Stomach (tissue), 9 donors: ENCODE measurements around the gene GREB1. TPM values are rescaled to one million over a fixed set of nuclear protein-coding genes. Genes with fewer than 3 reads are reported as not detected.

Experiments used
- DNase-seq, 2 donors: peaks; one replicate each; pipeline versions ENCODE4 v3.0.0 to v3.0.0-alpha.2; 2013 to 2019
- H3K27ac ChIP-seq, 5 donors: fragments of 200-600 bp in 4 of 5; sonication (generic) in 4 of 5; one replicate each; pipeline ENCODE4 v1.5.1; 2013 to 2019; ENCODE audit warnings: mild to moderate bottlenecking in 1 of 5, moderate library complexity in 1 of 5
- H3K27me3 ChIP-seq, 3 donors: fragments of 200-600 bp; sonication (generic); one replicate each; pipeline ENCODE4 v1.5.1; 2017 to 2019; ENCODE audit warnings: mixed run types in 1 of 3
- H3K36me3 ChIP-seq, 4 donors: fragments of 200-600 bp; sonication (generic); 1 replicate in 3 of 4; 2 replicates in 1 of 4; pipeline ENCODE4 v1.5.1; 2016 to 2019
- H3K4me1 ChIP-seq, 4 donors: fragments of 200-600 bp; sonication (generic); one replicate each; pipeline ENCODE4 v1.5.1; 2016 to 2019
- H3K4me3 ChIP-seq, 4 donors: fragments of 200-600 bp; sonication (generic) in 3 of 4; one replicate each; pipeline ENCODE4 v1.5.1; 2016 to 2019; ENCODE audit warnings: mild to moderate bottlenecking in 1 of 4
- H3K9me3 ChIP-seq, 4 donors: fragments of 200-600 bp; sonication (generic); one replicate each; pipeline ENCODE4 v1.5.1; 2016 to 2019
- CTCF ChIP-seq, 7 experiments: fragments of 450-650 bp in 4 of 7; fragments of 200-600 bp in 3 of 7; sonication (generic) in 3 of 7; IDR thresholded peaks; one replicate each; pipeline ENCODE4 v1.5.1; 2016 to 2019; ENCODE audit warnings: antibody characterized with exemption in 7 of 7, control low read depth in 2 of 7, mild to moderate bottlenecking in 1 of 7
- EP300 ChIP-seq: sonication (generic); formaldehyde crosslinking; IDR thresholded peaks from one replicate; pipeline ENCODE4 v1.6.1; 2017; ENCODE audit warnings: antibody characterized with exemption
- POLR2A ChIP-seq, 4 donors: fragments of 450-650 bp; IDR thresholded peaks; one replicate each; pipeline ENCODE4 v1.6.1; 2016; ENCODE audit warnings: antibody characterized with exemption in 4 of 4, control low read depth in 2 of 4, mild to moderate bottlenecking in 1 of 4, moderate library complexity in 1 of 4
- POLR2AphosphoS5 ChIP-seq, 3 donors: sonication (generic); formaldehyde crosslinking; IDR thresholded peaks; one replicate each; pipeline ENCODE4 v1.6.1; 2016; ENCODE audit warnings: antibody characterized with exemption in 3 of 3
- WGBS, 5 donors: extraction: QIAGEN DNeasy Blood & Tissue Kit in 3 of 5; methylation state at CpG; one replicate each; pipeline versions ENCODE4 v1.1.5 to v1.1.7; 2013 to 2018; 5-methylcytosine and 5-hydroxymethylcytosine counted together
- intact Hi-C: fragments of 100-400 bp; cut with DNase I; formaldehyde crosslinking; loops from one replicate; pipeline ENCODE4 v1.15.1; 2023; ENCODE audit warnings: low total_unique reads
- polyA plus RNA-seq, 3 donors: library from polyadenylated mRNA; stranded (reverse); fragments of 200-250 nt; gene quantifications; one replicate each; pipeline ENCODE4 v1.2.3, GENCODE V29; 2013
- total RNA-seq, 5 donors: library from RNA; depleted of rRNA; stranded (reverse); fragments of >200 nt; gene quantifications; one replicate each; pipeline versions ENCODE4 v1.1.0 to v1.2.3, GENCODE V29; 2014 to 2016
- donor health status: healthy with polysubstance abuse.
- donor health status: Bipolar disorder and iron deficiency.
- donor health status: healthy.

Gene GREB1
- total and polyA plus RNA-seq, 8 donors = 0.88 to 37.9 (median 3.6) TPM

GRCh38 chr2:11675423-11676112, 141.7 kb downstream of the GREB1 start:
- Histone ChIP-seq H3K27ac (no peak overlapping the region), H3K36me3 (no peaks in the 10 kb centered on the region), H3K27me3 (peaks cover 0 to 54% (median 27%) of the 10 kb centered on the region in 3 donors), H3K4me3 (no peak overlapping the region), H3K4me1 (peaks cover 0 to 8% (median 6%) of the 10 kb centered on the region in 4 donors), H3K9me3 (peaks cover 0 to 4% (median 0%) of the 10 kb centered on the region in 4 donors)
- DNase-seq = no peak
- intact Hi-C loops = no loop called here
- TF ChIP-seq POLR2A (IDR thresholded peaks at IDR 0.05) (no peak), EP300 (no peak), CTCF (IDR thresholded peaks at IDR 0.05) (no peak), POLR2AphosphoS5 (IDR thresholded peaks at IDR 0.05) (no peak)
- 76 to 86% (median 81%) methylated on average over 3 of the region's 3 CpGs for WGBS, 5 donors

GRCh38 chr2:11676640-11677039, 142.8 kb downstream of the GREB1 start:
- DNase-seq = no peak
- peaks cover 0 to 15% (median 11%) of the 10 kb centered on the region in 4 donors for H3K4me1 ChIP-seq
- TF ChIP-seq POLR2AphosphoS5 (IDR thresholded peaks at IDR 0.05) (no peak), EP300 (no peak), CTCF (IDR thresholded peaks at IDR 0.05) (no peak), POLR2A (IDR thresholded peaks at IDR 0.05) (no peak)

GRCh38 chr2:11677136-11678055, 143.6 kb downstream of the GREB1 start:
- intact Hi-C loops = no loop called here
- 46 to 53% (median 47%) methylated on average over 22 to 27 of the region's 27 CpGs for WGBS, 5 donors
- DNase-seq = peak in 1 of 2 donors; percentile 23
- Histone ChIP-seq H3K9me3 (peaks cover 0 to 4% (median 0%) of the 10 kb centered on the region in 4 donors), H3K4me1 (peaks cover 0 to 19% (median 11%) of the 10 kb centered on the region in 4 donors), H3K27me3 (peaks cover 0 to 40% (median 27%) of the 10 kb centered on the region in 3 donors), H3K36me3 (no peaks in the 10 kb centered on the region), H3K27ac (no peak overlapping the region), H3K4me3 (no peak overlapping the region)
- no peak for TF ChIP-seq POLR2A (IDR thresholded peaks at IDR 0.05)
- TF ChIP-seq EP300 = no peak
- no peak for TF ChIP-seq CTCF (IDR thresholded peaks at IDR 0.05)
- no peak for TF ChIP-seq POLR2AphosphoS5 (IDR thresholded peaks at IDR 0.05)

More at GRCh38 chr2:11676640-11677039, 142.8 kb downstream of the GREB1 start:
- intact Hi-C loops = no loop called here
- H3K9me3 ChIP-seq = peaks cover 0 to 4% (median 0%) of the 10 kb centered on the region in 4 donors
- no peaks in the 10 kb centered on the region for H3K36me3 ChIP-seq
- 31 to 38% (median 36%) methylated on average over 8 to 11 of the region's 11 CpGs for WGBS, 5 donors
- no peak overlapping the region for H3K27ac ChIP-seq
- no peak overlapping the region for H3K4me3 ChIP-seq
- peaks cover 0 to 48% (median 27%) of the 10 kb centered on the region in 3 donors for H3K27me3 ChIP-seq

GRCh38 chr2:11678306-11678960, 144.6 kb downstream of the GREB1 start:
- Histone ChIP-seq H3K4me3 (no peak overlapping the region), H3K9me3 (peaks cover 0 to 4% (median 0%) of the 10 kb centered on the region in 4 donors)
- peak in 1 of 2 donors; percentile 9 for DNase-seq

More at GRCh38 chr2:11678306-11678960, 144.6 kb downstream of the GREB1 start:
- Histone ChIP-seq H3K4me1 (peaks cover 0 to 19% (median 11%) of the 10 kb centered on the region in 4 donors), H3K36me3 (no peaks in the 10 kb centered on the region), H3K27ac (no peak overlapping the region), H3K27me3 (peaks cover 0 to 40% (median 27%) of the 10 kb centered on the region in 3 donors)
- 79 to 83% (median 81%) methylated on average over 14 of the region's 14 CpGs for WGBS, 5 donors
- intact Hi-C loops = no loop called here
- no peak for TF ChIP-seq POLR2AphosphoS5 (IDR thresholded peaks at IDR 0.05)
- no peak for TF ChIP-seq CTCF (IDR thresholded peaks at IDR 0.05)
- no peak for TF ChIP-seq EP300
- no peak for TF ChIP-seq POLR2A (IDR thresholded peaks at IDR 0.05)
